GM12864 (cell line): ENCODE data around the gene CAB39L.

Source experiments
- DNase-seq: peaks from one replicate; pipeline ENCODE4 v3.0.0-alpha.2; 2011; ENCODE audit warnings: low read depth
- H3K4me3 ChIP-seq: 2 replicates; pipeline ENCODE4 v1.5.1; 2011; ENCODE audit warnings: mild to moderate bottlenecking, low read depth, low read length, control low read depth
- TF ChIP-seq, protein P1 (sequence below): IDR thresholded peaks from 2 replicates; pipeline ENCODE4 v1.5.1; 2011; ENCODE audit warnings: low read depth, mild to moderate bottlenecking, moderate library complexity, low read length, control low read depth, inconsistent platforms; ENCODE audit errors: missing control alignments

Gene CAB39L

GRCh38 chr13:49412749-49413148, 31.1 kb downstream of the CAB39L start:
- no peak overlapping the region for H3K4me3 ChIP-seq
- no peak for DNase-seq

GRCh38 chr13:49411353-49411752, 32.5 kb downstream of the CAB39L start:
- TF ChIP-seq, protein P1, sequence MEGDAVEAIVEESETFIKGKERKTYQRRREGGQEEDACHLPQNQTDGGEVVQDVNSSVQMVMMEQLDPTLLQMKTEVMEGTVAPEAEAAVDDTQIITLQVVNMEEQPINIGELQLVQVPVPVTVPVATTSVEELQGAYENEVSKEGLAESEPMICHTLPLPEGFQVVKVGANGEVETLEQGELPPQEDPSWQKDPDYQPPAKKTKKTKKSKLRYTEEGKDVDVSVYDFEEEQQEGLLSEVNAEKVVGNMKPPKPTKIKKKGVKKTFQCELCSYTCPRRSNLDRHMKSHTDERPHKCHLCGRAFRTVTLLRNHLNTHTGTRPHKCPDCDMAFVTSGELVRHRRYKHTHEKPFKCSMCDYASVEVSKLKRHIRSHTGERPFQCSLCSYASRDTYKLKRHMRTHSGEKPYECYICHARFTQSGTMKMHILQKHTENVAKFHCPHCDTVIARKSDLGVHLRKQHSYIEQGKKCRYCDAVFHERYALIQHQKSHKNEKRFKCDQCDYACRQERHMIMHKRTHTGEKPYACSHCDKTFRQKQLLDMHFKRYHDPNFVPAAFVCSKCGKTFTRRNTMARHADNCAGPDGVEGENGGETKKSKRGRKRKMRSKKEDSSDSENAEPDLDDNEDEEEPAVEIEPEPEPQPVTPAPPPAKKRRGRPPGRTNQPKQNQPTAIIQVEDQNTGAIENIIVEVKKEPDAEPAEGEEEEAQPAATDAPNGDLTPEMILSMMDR, result no peak
- no peak for DNase-seq
- H3K4me3 ChIP-seq, result no peak overlapping the region

More at GRCh38 chr13:49412749-49413148, 31.1 kb downstream of the CAB39L start:
- TF ChIP-seq, protein P1, result no peak

DNA sequence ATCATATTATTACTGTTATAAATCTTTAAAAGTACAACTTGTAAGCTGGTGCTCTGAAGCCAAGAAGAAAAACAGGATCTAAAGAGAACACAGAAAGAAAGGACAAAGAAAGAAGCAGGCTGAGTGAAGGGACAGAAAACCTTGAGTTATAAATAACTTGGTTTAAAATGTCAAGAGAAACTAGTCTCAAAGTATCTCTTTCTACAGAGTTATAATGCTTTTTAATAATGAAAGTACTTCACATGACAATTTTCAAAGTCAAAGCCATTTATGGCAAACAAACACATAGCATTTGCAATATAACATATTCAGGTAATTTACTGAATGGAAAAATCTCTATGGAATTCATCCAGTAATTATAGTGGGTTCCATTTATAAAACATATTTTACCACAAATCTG, 33.4 kb downstream of the CAB39L start:
- no peak overlapping the region for H3K4me3 ChIP-seq
- TF ChIP-seq, protein P1, result no peak
- DNase-seq, result no peak

GRCh38 chr13:49410006-49410405, 33.9 kb downstream of the CAB39L start:
- no peak for DNase-seq
- H3K4me3 ChIP-seq, result no peak overlapping the region
- TF ChIP-seq, protein P1, result no peak

GRCh38 chr13:49409008-49409407, 34.9 kb downstream of the CAB39L start:
- no peak overlapping the region for H3K4me3 ChIP-seq
- DNase-seq, result no peak
- TF ChIP-seq, protein P1, result no peak

GRCh38 chr13:49407936-49408335, 35.9 kb downstream of the CAB39L start:
- TF ChIP-seq, protein P1, result no peak
- no peak for DNase-seq
- no peak overlapping the region for H3K4me3 ChIP-seq

GRCh38 chr13:49407068-49407467, 36.8 kb downstream of the CAB39L start:
- DNase-seq, result no peak
- no peak overlapping the region for H3K4me3 ChIP-seq
- TF ChIP-seq, protein P1, result no peak
